ENCODE data around the gene TRAPPC2B. TPM values are rescaled to one million over a fixed set of nuclear protein-coding genes. Genes with fewer than 3 reads are reported as not detected.

The TRAPPC2B gene
- total RNA-seq, 1 experiment from 2014 or later, result 3.9 TPM

GRCh38 chr19:57314146-57314545 is 49.2 kb upstream of the TRAPPC2B start:
- Histone ChIP-seq H3K79me2 (ENCODE audit: insufficient read depth, low read length) (no peaks in the 10 kb centered on the region), H3K4me1 (ENCODE audit: control insufficient read depth in 1 of 2, insufficient read depth in 2 of 2, low read length in 2 of 2) (no peaks in the 10 kb centered on the region), H3K9ac (ENCODE audit: low read length) (no peak overlapping the region), H3K36me3 (ENCODE audit: control insufficient read depth in 1 of 2, insufficient read depth in 2 of 2, low read length in 2 of 2) (no peaks in the 10 kb centered on the region), H3K4me3 (replicated peaks in 1 of 2; ENCODE audit: low read depth in 1 of 2, low read length in 2 of 2) (no peak overlapping the region), H3K9me2 (ENCODE audit: insufficient read depth) (no peaks in the 10 kb centered on the region), H3K27me3 (ENCODE audit: insufficient read depth, low read length) (no peaks in the 10 kb centered on the region), H3K9me3 (ENCODE audit: control insufficient read depth in 1 of 2, insufficient read depth in 1 of 2, low read depth in 1 of 2, low read length in 2 of 2) (no peaks in the 10 kb centered on the region), H2AFZ (ENCODE audit: low read depth, low read length, poor library complexity, severe bottlenecking) (no peak overlapping the region), H4K20me1 (ENCODE audit: insufficient read depth) (no peaks in the 10 kb centered on the region), H3K27ac (ENCODE audit: low read depth, low read length) (no peak overlapping the region), H3K4me2 (ENCODE audit: low read length) (no peak overlapping the region)
- ATAC-seq (no peak), DNase-seq (ENCODE audit: low read depth, low spot score) (no peak)
- ChIA-PET RAD21 (ENCODE audit: low non-redundant PET in 1 of 2, low total read pairs in 2 of 2, uncharacterized antibody in 2 of 2, unreplicated experiment in 2 of 2) (no interaction called here), POLR2A (no interaction called here), CTCF (no interaction called here)
- no TSS peak for BruUV-seq (replicated peaks)
- no peak for TF ChIP-seq FOSL1 (IDR thresholded peaks at IDR 0.05; ENCODE audit: low read depth)
- no peak for TF ChIP-seq CBX3 (IDR thresholded peaks at IDR 0.05; ENCODE audit: low read depth)
- 0 out of 2 replicates have a peak, but pooled peaks have one; percentile 10 for TF ChIP-seq CEBPB (IDR thresholded peaks at IDR 0.05; ENCODE audit: low read depth)
- TF ChIP-seq, protein P1, sequence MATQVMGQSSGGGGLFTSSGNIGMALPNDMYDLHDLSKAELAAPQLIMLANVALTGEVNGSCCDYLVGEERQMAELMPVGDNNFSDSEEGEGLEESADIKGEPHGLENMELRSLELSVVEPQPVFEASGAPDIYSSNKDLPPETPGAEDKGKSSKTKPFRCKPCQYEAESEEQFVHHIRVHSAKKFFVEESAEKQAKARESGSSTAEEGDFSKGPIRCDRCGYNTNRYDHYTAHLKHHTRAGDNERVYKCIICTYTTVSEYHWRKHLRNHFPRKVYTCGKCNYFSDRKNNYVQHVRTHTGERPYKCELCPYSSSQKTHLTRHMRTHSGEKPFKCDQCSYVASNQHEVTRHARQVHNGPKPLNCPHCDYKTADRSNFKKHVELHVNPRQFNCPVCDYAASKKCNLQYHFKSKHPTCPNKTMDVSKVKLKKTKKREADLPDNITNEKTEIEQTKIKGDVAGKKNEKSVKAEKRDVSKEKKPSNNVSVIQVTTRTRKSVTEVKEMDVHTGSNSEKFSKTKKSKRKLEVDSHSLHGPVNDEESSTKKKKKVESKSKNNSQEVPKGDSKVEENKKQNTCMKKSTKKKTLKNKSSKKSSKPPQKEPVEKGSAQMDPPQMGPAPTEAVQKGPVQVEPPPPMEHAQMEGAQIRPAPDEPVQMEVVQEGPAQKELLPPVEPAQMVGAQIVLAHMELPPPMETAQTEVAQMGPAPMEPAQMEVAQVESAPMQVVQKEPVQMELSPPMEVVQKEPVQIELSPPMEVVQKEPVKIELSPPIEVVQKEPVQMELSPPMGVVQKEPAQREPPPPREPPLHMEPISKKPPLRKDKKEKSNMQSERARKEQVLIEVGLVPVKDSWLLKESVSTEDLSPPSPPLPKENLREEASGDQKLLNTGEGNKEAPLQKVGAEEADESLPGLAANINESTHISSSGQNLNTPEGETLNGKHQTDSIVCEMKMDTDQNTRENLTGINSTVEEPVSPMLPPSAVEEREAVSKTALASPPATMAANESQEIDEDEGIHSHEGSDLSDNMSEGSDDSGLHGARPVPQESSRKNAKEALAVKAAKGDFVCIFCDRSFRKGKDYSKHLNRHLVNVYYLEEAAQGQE (IDR thresholded peaks at IDR 0.05; ENCODE audit: low read depth), result no peak
- TF ChIP-seq YY1 (IDR thresholded peaks at IDR 0.05; ENCODE audit: extremely low read depth, insufficient replicate concordance, low read depth, low read length), result no peak
- intact Hi-C loops (cut with micrococcal nuclease), result no loop called here

- no peaks in the 10 kb centered on the region for H3K27me3 ChIP-seq (ENCODE audit: insufficient read depth, low read length)
- H3K9me3 ChIP-seq (ENCODE audit: control insufficient read depth in 1 of 2, insufficient read depth in 1 of 2, low read depth in 1 of 2, low read length in 2 of 2), result no peaks in the 10 kb centered on the region
- RAD21 ChIA-PET (ENCODE audit: low non-redundant PET in 1 of 2, low total read pairs in 2 of 2, uncharacterized antibody in 2 of 2, unreplicated experiment in 2 of 2), result no interaction called here
- H3K4me3 ChIP-seq (replicated peaks in 1 of 2; ENCODE audit: low read depth in 1 of 2, low read length in 2 of 2), result no peak overlapping the region
- DNase-seq (ENCODE audit: low read depth, low spot score) (no peak), ATAC-seq (no peak)
- no peak overlapping the region for H3K9ac ChIP-seq (ENCODE audit: low read length)
- no peak overlapping the region for H3K4me2 ChIP-seq (ENCODE audit: low read length)
- no peaks in the 10 kb centered on the region for H3K9me2 ChIP-seq (ENCODE audit: insufficient read depth)
- peaks cover 9 to 13% of the 10 kb centered on the region in 2 experiments for H3K4me1 ChIP-seq (ENCODE audit: control insufficient read depth in 1 of 2, insufficient read depth in 2 of 2, low read length in 2 of 2)
- CTCF ChIA-PET, result no interaction called here
- no peak overlapping the region for H3K27ac ChIP-seq (ENCODE audit: low read depth, low read length)
- no peaks in the 10 kb centered on the region for H3K36me3 ChIP-seq (ENCODE audit: control insufficient read depth in 1 of 2, insufficient read depth in 2 of 2, low read length in 2 of 2)
- H2AFZ ChIP-seq (ENCODE audit: low read depth, low read length, poor library complexity, severe bottlenecking), result no peak overlapping the region
- no TSS peak for BruUV-seq (replicated peaks)
- H3K79me2 ChIP-seq (ENCODE audit: insufficient read depth, low read length), result peaks cover 20% of the 10 kb centered on the region
- POLR2A ChIA-PET, result no interaction called here
- intact Hi-C loops (cut with micrococcal nuclease), result no loop called here
- no peaks in the 10 kb centered on the region for H4K20me1 ChIP-seq (ENCODE audit: insufficient read depth)
- no peak for TF ChIP-seq SP1 (IDR thresholded peaks at IDR 0.05; ENCODE audit: low read depth)
- TF ChIP-seq YY1 (IDR thresholded peaks at IDR 0.05; ENCODE audit: extremely low read depth, insufficient replicate concordance, low read depth, low read length), result no peak
- TF ChIP-seq, protein P2, sequence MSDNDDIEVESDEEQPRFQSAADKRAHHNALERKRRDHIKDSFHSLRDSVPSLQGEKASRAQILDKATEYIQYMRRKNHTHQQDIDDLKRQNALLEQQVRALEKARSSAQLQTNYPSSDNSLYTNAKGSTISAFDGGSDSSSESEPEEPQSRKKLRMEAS (IDR thresholded peaks at IDR 0.05), result no peak
- TF ChIP-seq POLR2AphosphoS5 (IDR thresholded peaks at IDR 0.05; ENCODE audit: low read depth, low read length), result no peak
- no peak for TF ChIP-seq SIN3A (IDR thresholded peaks at IDR 0.05; ENCODE audit: low read depth)
- no peak for TF ChIP-seq TCF7L2 (IDR thresholded peaks at IDR 0.05; ENCODE audit: borderline replicate concordance, extremely low read depth, insufficient read depth, insufficient read length)
- no peak for TF ChIP-seq EZH2phosphoT487 (IDR thresholded peaks at IDR 0.05; ENCODE audit: borderline replicate concordance)
- TF ChIP-seq POLR2A (IDR thresholded peaks at IDR 0.05; ENCODE audit: borderline replicate concordance, extremely low read depth, insufficient read depth, insufficient read length), result no peak
- no peak for TF ChIP-seq CBX3 (IDR thresholded peaks at IDR 0.05; ENCODE audit: low read depth)
- TF ChIP-seq ZNF274 (IDR thresholded peaks at IDR 0.05; ENCODE audit: low read depth, low read length), result no peak
- no peak for TF ChIP-seq ATF3 (IDR thresholded peaks at IDR 0.05)
Observed at GRCh38 chr19:57317503-57317902, 45.8 kb upstream of the TRAPPC2B start.

All from HCT116 (cell line).